ENCODE results near the gene SCOC.
"Not testable (repeated sequence)": the region's sequence is repeated elsewhere in the genome, so short reads cannot be mapped to it uniquely, and the experiment has no call there.

Gene SCOC

DNA sequence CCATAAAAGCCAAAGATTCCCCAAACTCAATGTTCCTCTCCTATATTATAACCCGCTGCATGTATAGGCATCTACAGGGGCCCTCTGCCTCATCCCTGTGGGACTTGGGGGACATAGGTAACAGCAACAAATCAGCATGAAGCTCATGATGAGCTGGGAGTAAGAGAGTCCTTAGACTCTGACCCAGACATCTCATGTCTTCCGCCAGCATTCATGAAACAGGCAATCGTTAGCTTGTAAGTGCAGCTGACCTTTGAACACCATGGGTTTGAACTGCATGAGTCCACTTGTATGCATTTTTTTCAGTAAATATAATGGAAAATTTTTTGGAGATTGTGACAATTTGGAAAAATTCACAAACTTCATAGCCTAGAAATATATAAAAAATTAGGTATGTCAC lies 10.4 kb upstream of the SCOC start:
- DNase-seq: no peak

DNA sequence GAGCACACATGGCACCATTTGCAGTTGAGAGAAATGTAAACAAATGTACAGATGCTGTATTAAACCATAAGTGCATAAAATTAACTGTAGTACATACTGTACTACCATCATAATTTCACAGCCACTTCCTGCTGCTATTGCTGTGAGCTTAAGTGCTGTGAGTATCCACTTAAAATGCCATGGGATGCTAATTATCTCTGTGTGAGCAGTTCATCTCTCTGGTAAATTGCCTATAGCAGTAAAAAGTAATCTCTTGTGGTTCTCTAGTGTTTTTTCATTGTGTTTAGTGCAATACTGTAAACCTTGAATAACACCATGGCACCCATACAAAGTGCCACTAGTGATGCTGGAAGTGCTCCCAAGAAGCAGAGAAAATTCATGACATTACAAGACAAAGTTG lies 9.9 kb upstream of the SCOC start:
- DNase-seq: no peak

DNA sequence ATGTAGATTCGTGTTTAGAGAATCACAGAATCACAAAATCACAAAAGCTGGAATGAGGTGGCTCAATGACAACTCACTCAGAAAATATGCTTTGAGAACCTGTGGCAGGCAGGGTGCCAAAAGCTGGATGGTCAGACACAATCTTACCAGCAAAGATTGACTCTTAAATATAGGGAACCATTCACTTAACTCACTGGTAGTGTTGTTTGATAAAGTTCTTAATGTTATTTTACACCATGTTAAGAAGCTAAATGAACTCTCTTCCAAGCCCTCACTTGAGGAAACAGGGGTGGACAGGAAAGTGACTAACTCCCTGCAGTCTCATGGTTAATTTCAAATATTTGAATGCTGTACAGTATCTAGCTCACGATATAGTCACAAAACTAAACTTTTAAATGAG lies 5.7 kb upstream of the SCOC start:
- no peak for DNase-seq

DNA sequence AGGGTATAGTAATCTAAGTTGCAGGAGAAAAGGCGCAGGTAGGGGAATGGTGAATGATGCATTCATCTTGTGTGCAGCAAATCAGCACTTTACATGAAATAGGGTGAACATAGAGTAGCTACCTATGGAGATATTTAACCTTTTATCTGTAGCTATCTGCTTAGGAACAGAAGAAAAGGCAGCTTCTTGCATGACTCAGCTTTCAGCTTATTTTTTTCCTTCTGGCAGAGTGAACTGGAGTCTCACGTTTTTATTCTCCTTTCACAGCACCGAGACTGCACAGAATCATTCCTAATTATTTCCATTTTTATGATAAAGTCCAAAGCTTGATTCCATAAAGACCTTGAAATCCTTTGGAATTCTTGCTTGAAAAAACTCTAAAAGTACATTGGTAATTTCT lies 4.8 kb upstream of the SCOC start:
- no peak for DNase-seq

DNA sequence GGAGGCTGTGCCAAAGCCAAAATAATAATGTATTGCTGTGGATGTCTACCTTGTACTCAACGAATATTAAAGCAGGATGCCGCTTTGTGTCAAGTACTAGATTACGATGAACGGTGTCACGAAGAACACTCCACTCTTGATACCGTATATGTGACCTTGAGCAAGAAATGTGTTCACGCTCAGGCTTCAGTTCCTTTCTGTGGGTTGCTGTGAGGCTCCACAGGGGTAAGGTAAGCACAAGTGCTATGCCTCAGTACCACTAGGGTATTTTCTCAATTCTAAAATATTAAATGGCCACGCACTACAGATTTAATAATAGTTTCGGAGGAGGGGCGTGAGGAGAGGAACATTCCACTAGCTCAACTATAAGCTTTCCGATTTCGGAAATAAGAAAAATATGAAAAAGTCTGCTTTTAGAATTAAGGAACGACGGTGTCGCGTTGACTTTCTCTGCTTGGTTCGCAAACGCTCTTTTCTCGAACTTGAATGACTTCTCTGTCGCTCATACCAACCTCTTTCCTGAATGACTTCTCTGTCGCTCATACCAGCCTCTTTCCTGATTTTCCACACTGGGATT lies 607 bp upstream of the SCOC start:
- no peak for DNase-seq

DNA sequence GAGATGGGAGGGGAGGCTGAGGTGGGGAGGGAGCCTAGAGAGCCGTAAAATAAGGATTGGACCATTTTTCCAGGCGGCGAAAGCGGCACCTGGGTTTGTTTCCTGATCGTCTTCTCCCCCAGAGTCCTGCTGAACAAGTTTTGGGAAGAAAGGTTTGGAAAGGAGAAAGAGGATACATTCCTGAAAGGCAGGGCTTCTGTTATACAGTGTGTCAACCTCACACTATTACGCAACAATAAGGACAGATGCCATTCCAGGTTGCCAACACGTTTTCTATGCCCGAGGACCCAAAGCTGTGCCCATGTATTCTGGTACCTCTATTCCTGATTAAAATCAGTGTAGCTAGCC lies 658 bp downstream of the SCOC start:
- no peak for DNase-seq

DNA sequence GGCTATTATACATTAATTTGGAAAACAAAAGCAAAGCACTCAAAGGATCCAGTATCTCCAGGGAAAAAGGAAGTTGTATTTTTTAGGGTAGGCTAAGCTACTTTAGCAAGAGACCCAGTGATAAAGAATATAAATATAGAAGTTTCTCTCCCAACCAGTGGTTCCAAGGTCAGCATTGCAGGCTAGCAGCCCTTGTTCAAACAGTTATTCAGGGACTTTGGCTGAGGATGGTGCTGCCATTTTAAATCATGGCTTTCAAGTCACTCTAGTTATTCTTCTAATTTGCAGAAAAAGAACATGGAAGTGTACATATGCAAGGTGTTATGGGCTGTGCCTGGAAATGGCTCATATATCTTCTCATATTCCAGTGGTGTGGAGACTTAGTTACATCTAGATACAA lies 9.3 kb downstream of the SCOC start:
- no peak for DNase-seq

DNA sequence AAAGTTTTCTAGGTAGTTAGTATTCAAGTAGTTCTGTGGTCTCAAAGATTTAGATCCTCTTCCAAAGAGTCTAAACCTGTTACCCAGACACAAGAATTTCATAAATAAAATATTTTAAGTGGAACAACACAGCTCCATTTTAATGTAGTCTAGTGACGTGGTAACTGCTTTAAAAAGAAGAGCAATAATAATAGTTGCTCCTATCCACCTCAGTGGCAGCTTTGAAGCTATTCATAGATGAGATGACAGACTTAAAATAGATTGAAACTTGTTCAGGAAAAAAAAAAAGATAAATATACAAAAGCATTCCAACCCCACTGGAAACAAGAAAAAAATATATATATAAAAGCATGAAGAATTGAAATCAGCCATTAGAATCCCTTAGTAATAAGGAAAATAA lies 14.6 kb downstream of the SCOC start:
- DNase-seq: no peak

DNA sequence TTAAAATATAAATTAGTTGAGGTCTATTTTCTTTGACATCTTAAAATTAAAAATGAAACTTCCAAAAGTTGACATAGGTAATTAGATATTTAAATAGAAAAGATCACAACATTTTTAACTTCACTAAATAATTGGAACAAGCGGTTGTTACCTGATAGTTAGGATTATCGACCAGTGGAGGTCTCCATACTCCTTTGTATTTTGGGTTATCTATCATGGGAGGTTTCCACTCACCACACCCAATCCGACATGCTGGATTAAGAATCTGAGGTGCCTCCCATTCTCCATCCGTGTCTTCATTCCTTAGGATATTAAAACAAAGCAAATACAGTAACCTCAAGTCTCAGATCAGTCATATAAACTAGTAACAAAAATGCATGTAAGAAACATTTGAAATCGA lies 22.2 kb downstream of the SCOC start:
- no peak for DNase-seq

DNA sequence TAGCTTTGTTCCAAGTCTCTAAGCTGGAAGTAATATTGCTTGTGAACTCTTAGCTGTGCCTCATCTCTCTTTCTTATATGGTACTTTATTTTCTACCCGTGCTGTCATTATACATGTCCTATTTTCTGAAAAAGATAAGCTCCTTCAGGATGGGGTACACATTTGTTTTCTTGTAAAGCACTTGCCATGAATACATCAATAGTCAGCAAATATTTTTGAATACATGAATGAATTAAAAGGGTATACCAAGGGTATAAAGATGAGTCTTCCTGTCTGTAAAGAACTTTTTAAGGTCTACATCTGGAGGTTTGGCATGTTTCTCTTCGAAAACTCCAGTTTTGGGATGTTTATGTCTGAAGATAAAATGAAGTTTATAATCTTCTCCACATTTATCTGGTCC lies 26.7 kb downstream of the SCOC start:
- DNase-seq: no peak

DNA sequence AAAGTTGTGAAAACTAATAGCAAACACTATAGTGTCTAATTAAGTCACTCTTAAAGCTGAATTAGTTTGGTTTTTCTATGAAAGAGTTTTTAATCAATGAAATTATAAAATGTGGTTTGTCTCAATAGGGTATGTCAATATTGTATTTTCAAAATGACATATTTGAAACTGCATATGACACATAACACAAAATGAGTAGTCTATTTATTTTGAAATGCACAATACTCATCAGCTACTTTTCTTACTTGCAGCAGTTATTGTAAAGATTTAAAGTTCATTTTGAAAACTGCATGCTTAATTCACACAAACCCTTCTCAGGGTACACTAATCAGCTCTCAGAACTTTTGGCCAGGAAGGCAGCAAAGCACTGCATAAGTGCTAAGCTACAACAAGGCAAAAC lies 32.8 kb downstream of the SCOC start:
- no peak for DNase-seq

DNA sequence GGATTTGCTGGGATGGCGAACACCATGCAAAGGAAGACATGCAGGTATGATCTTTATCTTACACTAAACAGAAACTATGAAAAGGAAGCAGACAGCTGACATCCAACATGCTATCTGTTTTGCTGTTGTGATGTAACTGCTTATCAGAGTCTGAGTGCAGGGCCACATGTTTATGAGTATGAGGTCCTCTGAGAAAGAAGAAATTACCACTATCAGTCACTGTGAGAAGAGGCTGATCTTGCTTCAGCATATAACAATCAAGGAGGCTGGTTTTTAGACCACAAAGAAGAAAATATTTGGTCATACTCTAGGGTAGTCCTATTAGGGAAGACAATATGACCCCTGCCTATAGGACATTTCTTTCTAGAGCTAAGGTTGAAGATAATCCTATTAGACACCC lies 35.5 kb downstream of the SCOC start:
- DNase-seq: no peak

DNA sequence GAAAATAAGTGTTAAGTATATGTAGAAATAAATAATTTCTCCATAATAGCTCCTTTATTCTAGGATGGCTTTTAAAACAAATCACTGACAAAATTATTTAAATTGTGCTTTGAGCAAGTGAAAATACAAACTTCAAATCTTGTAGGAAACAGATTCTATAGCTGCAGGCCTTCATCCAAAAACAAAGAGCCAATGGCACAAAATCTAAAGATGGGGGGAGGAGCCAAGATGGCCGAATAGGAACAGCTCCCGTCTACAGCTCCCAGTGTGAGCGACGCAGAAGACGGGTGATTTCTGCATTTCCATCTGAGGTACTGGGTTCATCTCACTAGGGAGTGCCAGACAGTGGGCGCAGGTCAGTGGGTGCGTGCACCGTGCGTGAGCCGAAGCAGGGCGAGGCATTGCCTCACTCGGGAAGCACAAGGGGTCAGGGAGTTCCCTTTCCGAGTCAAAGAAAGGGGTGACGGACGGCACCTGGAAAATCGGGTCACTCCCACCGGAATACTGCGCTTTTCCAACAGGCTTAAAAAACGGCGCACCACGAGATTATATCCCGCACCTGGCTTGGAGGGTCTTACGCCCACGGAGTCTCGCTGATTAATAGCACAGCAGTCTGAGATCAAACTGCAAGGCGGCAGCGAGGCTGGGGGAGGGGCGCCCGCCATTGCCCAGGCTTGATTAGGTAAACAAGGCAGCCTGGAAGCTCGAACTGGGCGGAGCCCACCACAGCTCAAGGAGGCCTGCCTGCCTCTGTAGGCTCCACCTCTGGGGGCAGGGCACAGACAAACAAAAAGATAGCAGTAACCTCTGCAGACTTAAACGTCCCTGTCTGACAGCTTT lies 39.9 kb downstream of the SCOC start:
- DNase-seq: not testable (repeated sequence)

DNA sequence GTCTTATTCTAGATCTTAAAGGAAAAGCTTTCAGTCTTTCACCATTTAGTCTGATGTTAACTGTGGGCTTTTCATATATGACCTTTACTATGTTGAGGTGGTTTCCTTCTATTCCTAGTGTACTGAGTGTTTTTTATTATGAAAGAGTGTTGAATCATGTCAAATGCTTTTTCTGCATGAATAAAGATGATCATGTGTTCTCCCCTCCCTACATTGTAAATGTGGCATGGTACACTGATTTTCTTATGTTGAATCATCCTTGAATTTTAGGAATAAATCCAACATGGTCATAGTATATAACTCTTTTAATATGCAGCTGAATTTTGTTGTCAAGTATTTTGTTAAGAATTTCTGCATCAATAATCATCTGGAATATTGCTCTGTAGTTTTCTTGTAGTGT lies 49.7 kb downstream of the SCOC start:
- no peak for DNase-seq

DNA sequence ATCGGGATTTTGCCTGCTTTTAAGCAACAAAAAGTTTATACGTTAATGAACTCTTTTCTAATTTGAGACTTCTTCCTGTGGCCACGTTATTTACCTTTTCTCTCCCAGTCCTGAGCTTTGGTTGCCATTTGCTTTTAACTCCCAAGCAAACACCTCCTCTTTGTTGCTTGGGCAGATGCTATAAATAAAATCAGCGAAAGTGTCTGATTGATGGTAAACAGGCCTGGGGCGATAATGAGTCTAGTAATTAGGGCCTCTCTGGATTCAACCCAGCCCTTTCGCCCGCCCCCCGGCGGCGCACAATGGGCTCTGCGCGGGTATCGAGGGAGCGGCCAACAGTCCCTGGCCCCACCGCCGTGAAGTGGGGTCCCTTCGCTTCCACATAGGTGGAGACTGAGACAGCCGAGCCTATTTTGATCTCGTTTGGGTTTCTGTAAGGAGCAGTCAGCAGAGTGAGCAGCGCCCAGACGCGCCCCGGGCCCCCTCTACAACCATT lies 53.2 kb downstream of the SCOC start:
- DNase-seq: no peak

DNA sequence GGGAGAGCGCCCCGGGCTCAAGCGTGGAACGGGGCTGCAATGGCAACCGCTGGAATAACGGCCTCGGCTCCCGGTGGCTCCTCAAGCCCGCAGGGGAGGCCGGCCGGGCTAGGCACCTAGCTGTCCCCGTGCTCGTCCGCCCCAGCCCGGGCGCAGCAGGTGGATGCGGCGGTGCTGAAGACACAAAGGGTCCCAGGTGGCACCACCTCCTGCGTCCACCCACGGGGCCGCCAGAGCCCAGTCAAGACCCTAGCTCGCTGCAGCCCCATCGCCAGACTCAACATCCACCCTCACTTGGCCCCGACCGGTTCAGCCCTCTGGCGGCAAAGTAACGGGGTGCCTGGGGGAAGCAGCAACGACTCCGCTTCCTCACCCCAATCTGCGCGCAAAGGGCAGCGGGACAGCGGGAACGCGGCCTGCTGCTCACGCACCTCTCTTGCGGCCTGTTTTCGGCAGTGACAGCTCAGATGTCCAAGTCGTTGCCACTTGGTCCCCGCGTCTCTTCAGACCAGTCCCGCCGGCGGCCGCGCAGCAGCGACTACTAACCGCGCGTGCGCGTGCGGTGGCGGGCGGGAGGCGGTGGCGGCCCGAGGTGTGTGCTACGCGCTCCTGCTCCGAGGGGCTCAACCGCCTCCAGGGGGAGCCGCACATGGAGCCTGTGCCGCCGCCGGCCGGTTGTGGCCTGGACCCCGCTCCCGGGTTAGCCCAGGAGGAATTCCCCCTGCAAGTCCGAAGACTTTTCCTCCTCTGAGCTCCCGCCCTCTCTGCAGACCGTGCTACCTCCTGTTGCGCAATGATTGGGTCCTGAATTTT lies 53.9 kb downstream of the SCOC start, which contains the start of gene CLGN:
CLGN (minus strand) TSS at position 543 of the 813 bp plus-strand sequence. CDS start 14,570 bp downstream, outside the sequence.
- DNase-seq: no peak

DNA sequence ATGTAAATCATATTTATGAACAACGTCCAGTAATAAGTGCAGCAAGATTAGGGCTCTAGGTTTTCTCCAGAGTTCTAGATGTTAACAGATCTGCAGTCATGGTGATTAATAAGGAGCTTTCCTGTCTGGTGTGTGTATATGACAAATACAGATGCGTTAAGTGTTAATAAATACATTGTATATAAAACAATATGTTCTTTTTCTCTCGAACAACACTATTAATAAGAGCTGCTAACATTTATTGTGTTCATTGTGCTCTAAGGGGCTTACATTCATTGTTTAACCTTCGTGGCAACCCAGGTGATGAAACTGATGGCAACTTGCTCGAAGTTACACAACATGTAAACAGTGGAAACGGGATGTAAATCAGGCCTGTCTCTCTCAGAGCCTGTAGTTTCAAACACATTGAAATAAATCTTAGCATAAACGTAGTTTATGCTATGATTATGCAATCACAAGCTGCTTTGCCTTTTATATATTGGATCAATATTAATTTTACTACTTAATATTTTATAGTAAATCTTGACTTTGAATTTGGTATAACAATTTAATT lies 54.5 kb downstream of the SCOC start:
- no peak for DNase-seq
